Mucosa of rectum (tissue), 2 donors: ENCODE data around the gene PDHA1.
A peak's percentile ranks its signal among the peaks of the same experiment; 100 is the strongest.

ENCODE experiments used
- H3K27ac ChIP-seq, 2 donors: one replicate each; pipeline ENCODE4 v1.7.0; 2013; ENCODE audit warnings: inconsistent platforms in 2 of 2, low read depth in 2 of 2, low read length in 2 of 2
- H3K27me3 ChIP-seq, 2 donors: one replicate each; pipeline ENCODE4 v1.7.0; 2013; ENCODE audit warnings: low read length in 2 of 2; ENCODE audit not compliant: control insufficient read depth in 2 of 2, insufficient read depth in 2 of 2
- H3K36me3 ChIP-seq, 2 donors: one replicate each; pipeline ENCODE4 v1.7.0; 2013; ENCODE audit warnings: low read length in 2 of 2; ENCODE audit not compliant: control insufficient read depth in 2 of 2, insufficient read depth in 2 of 2
- H3K4me1 ChIP-seq, 2 donors: one replicate each; pipeline ENCODE4 v1.7.0; 2013; ENCODE audit warnings: low read length in 2 of 2, mild to moderate bottlenecking in 1 of 2; ENCODE audit not compliant: control insufficient read depth in 2 of 2, insufficient read depth in 2 of 2
- H3K4me3 ChIP-seq, 2 donors: one replicate each; pipeline ENCODE4 v1.7.0; 2013; ENCODE audit warnings: low read length in 2 of 2
- H3K9ac ChIP-seq, 2 donors: one replicate each; pipeline ENCODE4 v1.7.0; 2013; ENCODE audit warnings: low read length in 2 of 2, low read depth in 1 of 2, mild to moderate bottlenecking in 1 of 2
- H3K9me3 ChIP-seq, 2 donors: one replicate each; pipeline ENCODE4 v1.7.0; 2013; ENCODE audit warnings: low read length in 2 of 2; ENCODE audit not compliant: control insufficient read depth in 2 of 2
- donor health status: healthy.
- donor health status: Normal muscosa, but diverticular disease.

PDHA1 gene

GRCh38 chrX:19372547-19373331 is 29.0 kb downstream of the PDHA1 start:
- peaks cover 0 to 4% of the 10 kb centered on the region in 2 donors for H3K4me1 ChIP-seq
- no peak overlapping the region for H3K27ac ChIP-seq
- peak overlapping the region; percentile 59 to 60 for H3K4me3 ChIP-seq
- peaks cover 0 to 2% of the 10 kb centered on the region in 2 donors for H3K27me3 ChIP-seq
- peak overlapping the region in 1 of 2 donors; percentile 36 for H3K9ac ChIP-seq
- H3K9me3 ChIP-seq = no peaks in the 10 kb centered on the region
- H3K36me3 ChIP-seq = no peaks in the 10 kb centered on the region

- Histone ChIP-seq H3K36me3 (no peaks in the 10 kb centered on the region), H3K27me3 (peaks cover 0 to 2% of the 10 kb centered on the region in 2 donors), H3K4me3 (no peak overlapping the region), H3K9me3 (no peaks in the 10 kb centered on the region), H3K4me1 (peaks cover 0 to 4% of the 10 kb centered on the region in 2 donors), H3K9ac (no peak overlapping the region), H3K27ac (no peak overlapping the region)
Observed at GRCh38 chrX:19373351-19373891, 29.7 kb downstream of the PDHA1 start.

- Histone ChIP-seq H3K36me3 (no peaks in the 10 kb centered on the region), H3K27ac (no peak overlapping the region), H3K9ac (no peak overlapping the region), H3K4me1 (peaks cover 0 to 4% of the 10 kb centered on the region in 2 donors), H3K4me3 (no peak overlapping the region), H3K9me3 (no peaks in the 10 kb centered on the region), H3K27me3 (peaks cover 0 to 4% of the 10 kb centered on the region in 2 donors)
Observed at GRCh38 chrX:19375546-19375945, 31.8 kb downstream of the PDHA1 start.

GRCh38 chrX:19377799-19378198 is 34.1 kb downstream of the PDHA1 start:
- Histone ChIP-seq H3K9ac (no peak overlapping the region), H3K36me3 (no peaks in the 10 kb centered on the region), H3K9me3 (no peaks in the 10 kb centered on the region), H3K4me3 (no peak overlapping the region), H3K4me1 (no peaks in the 10 kb centered on the region), H3K27me3 (peaks cover 0 to 4% of the 10 kb centered on the region in 2 donors), H3K27ac (no peak overlapping the region)

GRCh38 chrX:19381326-19381725 is 37.6 kb downstream of the PDHA1 start:
- Histone ChIP-seq H3K9ac (no peak overlapping the region), H3K27ac (no peak overlapping the region), H3K4me3 (no peak overlapping the region), H3K4me1 (no peaks in the 10 kb centered on the region), H3K9me3 (no peaks in the 10 kb centered on the region), H3K36me3 (no peaks in the 10 kb centered on the region), H3K27me3 (peaks cover 0 to 7% of the 10 kb centered on the region in 2 donors)

- H3K36me3 ChIP-seq = no peaks in the 10 kb centered on the region
- no peaks in the 10 kb centered on the region for H3K4me1 ChIP-seq
- no peak overlapping the region for H3K27ac ChIP-seq
- peaks cover 0 to 7% of the 10 kb centered on the region in 2 donors for H3K27me3 ChIP-seq
- H3K4me3 ChIP-seq = no peak overlapping the region
- no peaks in the 10 kb centered on the region for H3K9me3 ChIP-seq
- H3K9ac ChIP-seq = no peak overlapping the region
Observed at GRCh38 chrX:19382555-19383145, 38.9 kb downstream of the PDHA1 start.

- H3K4me1 ChIP-seq = no peaks in the 10 kb centered on the region
- peaks cover 0 to 6% of the 10 kb centered on the region in 2 donors for H3K27me3 ChIP-seq
- no peak overlapping the region for H3K27ac ChIP-seq
- no peak overlapping the region for H3K9ac ChIP-seq
- H3K9me3 ChIP-seq = no peaks in the 10 kb centered on the region
- no peaks in the 10 kb centered on the region for H3K36me3 ChIP-seq
- H3K4me3 ChIP-seq = no peak overlapping the region
Observed at GRCh38 chrX:19386679-19387078, 43.0 kb downstream of the PDHA1 start.

GRCh38 chrX:19388064-19388679 is 44.4 kb downstream of the PDHA1 start:
- H3K27me3 ChIP-seq = peaks cover 0 to 6% of the 10 kb centered on the region in 2 donors
- H3K27ac ChIP-seq = no peak overlapping the region
- H3K4me1 ChIP-seq = no peaks in the 10 kb centered on the region
- H3K4me3 ChIP-seq = no peak overlapping the region
- H3K9ac ChIP-seq = no peak overlapping the region
- no peaks in the 10 kb centered on the region for H3K36me3 ChIP-seq
- no peaks in the 10 kb centered on the region for H3K9me3 ChIP-seq

- Histone ChIP-seq H3K9me3 (no peaks in the 10 kb centered on the region), H3K27ac (no peak overlapping the region), H3K4me3 (no peak overlapping the region), H3K36me3 (no peaks in the 10 kb centered on the region), H3K9ac (no peak overlapping the region), H3K4me1 (no peaks in the 10 kb centered on the region), H3K27me3 (peaks cover 0 to 6% of the 10 kb centered on the region in 2 donors)
Observed at GRCh38 chrX:19388741-19389140, 45.0 kb downstream of the PDHA1 start.
